NB4 (cell line): ENCODE results near the gene MGLL.

Source experiments
- DNase-seq: peaks from one replicate; pipeline ENCODE4 v3.0.0; 2010; ENCODE audit warnings: low read depth
- H3K4me3 ChIP-seq: one replicate; pipeline ENCODE4 v1.5.1; 2011; ENCODE audit warnings: mild to moderate bottlenecking, low read depth, low read length, moderate library complexity
- MAX ChIP-seq: IDR thresholded peaks from 2 replicates; pipeline ENCODE4 v1.6.1; 2011; ENCODE audit warnings: low read depth, low read length
- MYC ChIP-seq: IDR thresholded peaks from 2 replicates; pipeline ENCODE4 v1.6.1; 2011; ENCODE audit warnings: low read depth, low read length
- POLR2A ChIP-seq: IDR thresholded peaks from 2 replicates; pipeline ENCODE4 v1.6.1; 2011; ENCODE audit warnings: mild to moderate bottlenecking; ENCODE audit not compliant: insufficient read length; ENCODE audit errors: extremely low read depth
- TF ChIP-seq, protein P1 (sequence below): IDR thresholded peaks from one replicate; pipeline ENCODE4 v1.5.1; 2012; ENCODE audit warnings: low read depth, low read length

The MGLL gene

GRCh38 chr3:127671523-127672428 lies 150.5 kb downstream of the MGLL start:
- H3K4me3 ChIP-seq = peak overlapping the region; percentile 43
- DNase-seq = peak; percentile 33
- TF ChIP-seq, protein P1, sequence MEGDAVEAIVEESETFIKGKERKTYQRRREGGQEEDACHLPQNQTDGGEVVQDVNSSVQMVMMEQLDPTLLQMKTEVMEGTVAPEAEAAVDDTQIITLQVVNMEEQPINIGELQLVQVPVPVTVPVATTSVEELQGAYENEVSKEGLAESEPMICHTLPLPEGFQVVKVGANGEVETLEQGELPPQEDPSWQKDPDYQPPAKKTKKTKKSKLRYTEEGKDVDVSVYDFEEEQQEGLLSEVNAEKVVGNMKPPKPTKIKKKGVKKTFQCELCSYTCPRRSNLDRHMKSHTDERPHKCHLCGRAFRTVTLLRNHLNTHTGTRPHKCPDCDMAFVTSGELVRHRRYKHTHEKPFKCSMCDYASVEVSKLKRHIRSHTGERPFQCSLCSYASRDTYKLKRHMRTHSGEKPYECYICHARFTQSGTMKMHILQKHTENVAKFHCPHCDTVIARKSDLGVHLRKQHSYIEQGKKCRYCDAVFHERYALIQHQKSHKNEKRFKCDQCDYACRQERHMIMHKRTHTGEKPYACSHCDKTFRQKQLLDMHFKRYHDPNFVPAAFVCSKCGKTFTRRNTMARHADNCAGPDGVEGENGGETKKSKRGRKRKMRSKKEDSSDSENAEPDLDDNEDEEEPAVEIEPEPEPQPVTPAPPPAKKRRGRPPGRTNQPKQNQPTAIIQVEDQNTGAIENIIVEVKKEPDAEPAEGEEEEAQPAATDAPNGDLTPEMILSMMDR = no peak
- TF ChIP-seq MAX (no peak), MYC (no peak), POLR2A (no peak)

DNA sequence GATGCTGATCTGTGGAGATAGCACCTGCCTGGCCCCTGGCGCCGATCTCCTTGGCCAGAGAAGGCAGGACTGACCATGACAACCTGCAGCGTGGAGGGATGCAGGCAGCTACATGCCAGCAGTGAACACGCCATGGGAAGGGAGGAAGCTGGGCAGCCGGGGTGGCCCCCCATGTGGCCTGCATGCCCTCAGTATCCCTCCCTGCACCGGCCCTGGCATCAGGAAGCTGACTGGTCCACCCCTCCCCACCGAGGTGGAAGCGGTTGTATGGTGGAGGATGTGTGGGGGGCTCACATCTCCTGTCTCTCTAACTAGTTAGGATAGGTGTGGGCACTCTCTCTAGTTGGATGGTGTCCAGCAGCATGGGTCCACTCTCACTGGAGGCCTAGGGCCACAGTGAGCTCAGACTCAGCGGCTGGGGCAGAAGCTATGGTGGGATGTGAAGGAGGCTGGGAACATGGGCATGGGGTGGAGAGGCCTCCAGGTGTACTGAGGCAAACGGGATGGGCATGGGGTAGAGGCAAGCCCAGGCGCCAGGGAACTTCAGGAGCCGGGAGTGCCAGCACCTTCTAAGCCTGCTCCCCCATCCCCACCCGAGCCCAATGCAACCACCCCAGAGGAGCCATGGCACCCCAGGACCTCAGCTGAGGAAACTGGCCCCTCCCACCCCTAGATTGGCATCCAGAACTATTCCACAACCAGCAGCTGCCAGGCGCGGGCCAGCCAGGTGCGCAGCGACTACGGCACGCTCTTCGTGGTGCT lies 151.4 kb downstream of the MGLL start:
- TF ChIP-seq POLR2A = no peak
- no peak for TF ChIP-seq MYC
- TF ChIP-seq MAX = no peak
- TF ChIP-seq, protein P1 = no peak
- no peak overlapping the region for H3K4me3 ChIP-seq
- DNase-seq = no peak

GRCh38 chr3:127670229-127670559 lies 152.1 kb downstream of the MGLL start:
- no peak for TF ChIP-seq MYC
- no peak overlapping the region for H3K4me3 ChIP-seq
- no peak for DNase-seq

DNA sequence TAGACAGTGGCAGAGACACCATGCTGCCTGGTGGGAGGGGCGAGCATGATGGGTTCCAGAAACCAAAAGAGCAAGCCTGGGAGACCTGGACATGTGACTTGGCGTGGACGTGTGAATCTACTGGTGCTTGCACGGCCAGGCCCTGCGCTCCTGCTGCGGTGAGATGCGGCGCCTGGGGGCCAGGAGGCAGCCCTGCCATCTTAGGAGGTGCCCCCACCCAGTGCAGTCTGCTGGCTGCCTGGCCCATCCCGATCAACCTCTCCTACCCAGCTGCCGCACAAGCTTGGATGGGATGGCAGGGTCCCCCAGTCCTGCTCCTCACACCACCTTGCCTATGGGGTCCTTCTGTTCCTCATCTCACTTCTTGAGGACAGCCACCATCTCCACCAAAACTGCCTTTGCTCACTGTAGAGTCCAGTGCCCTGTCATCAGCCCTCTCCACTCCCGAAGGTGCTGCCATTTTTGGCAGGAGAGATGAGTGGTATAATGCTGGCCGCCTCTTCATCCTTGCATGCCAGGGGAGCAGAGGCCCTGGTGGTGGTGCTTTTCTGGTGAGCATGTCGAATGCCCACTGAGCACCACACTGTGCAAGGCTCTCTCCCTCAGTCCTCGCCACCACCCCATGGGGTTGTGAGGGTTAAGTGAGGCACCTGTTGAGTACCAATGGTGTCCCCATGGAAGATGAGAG lies 152.6 kb downstream of the MGLL start:
- no peak overlapping the region for H3K4me3 ChIP-seq
- TF ChIP-seq POLR2A = no peak
- TF ChIP-seq, protein P1 = no peak
- no peak for TF ChIP-seq MAX
- TF ChIP-seq MYC = no peak
- no peak for DNase-seq

GRCh38 chr3:127668906-127669305 lies 153.4 kb downstream of the MGLL start:
- DNase-seq = no peak
- TF ChIP-seq POLR2A (no peak), MYC (no peak), MAX (no peak)
- TF ChIP-seq, protein P1 = no peak
- H3K4me3 ChIP-seq = no peak overlapping the region

DNA sequence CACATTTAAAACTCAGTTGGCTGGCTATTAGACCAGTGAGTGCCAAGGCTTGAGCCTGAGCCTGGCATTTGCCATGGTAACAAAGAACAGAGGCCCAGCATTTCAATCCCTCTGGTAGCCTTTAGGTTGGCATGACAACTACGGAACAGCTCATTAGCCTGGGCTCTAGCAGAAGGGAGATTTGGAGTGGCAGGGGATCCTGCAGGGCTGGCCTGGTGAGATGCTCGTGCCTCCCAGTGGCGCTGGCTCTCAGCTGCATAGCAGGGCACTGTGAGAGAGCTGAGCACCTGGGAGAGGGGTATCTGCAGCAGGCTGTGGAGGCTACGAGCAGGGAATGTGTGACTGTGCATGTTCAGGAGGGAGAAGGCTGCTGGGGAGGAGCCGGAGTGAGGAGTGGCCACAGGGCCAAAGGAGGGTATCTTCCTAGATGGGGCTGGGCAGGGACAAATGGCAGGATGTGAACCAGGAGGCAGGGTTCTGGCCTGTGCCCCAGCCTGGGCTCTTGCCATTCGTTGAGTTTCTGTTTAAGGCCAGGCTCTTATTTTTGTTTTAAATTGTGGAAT lies 155.1 kb downstream of the MGLL start:
- H3K4me3 ChIP-seq = no peak overlapping the region
- TF ChIP-seq, protein P1 = no peak
- no peak for TF ChIP-seq MYC
- no peak for TF ChIP-seq MAX
- no peak for TF ChIP-seq POLR2A
- DNase-seq = no peak
